HT-29 (cell line): Measurements from ENCODE around the gene PRKN. TPM values are rescaled to one million over a fixed set of nuclear protein-coding genes. Genes with fewer than 3 reads are reported as not detected.
A peak's percentile ranks its signal among the peaks of the same experiment; 100 is the strongest.

Source experiments
- DNase-seq: peaks from one replicate; pipeline ENCODE4 v3.0.0-alpha.2; 2015; ENCODE audit warnings: low spot score
- total RNA-seq: library from RNA; depleted of rRNA; stranded (reverse); fragments of >200 nt; shearing (Covaris generic); gene quantifications from 2 replicates; pipeline ENCODE4 v1.2.3, GENCODE V29; 2014

Gene PRKN
- total RNA-seq, 1 experiment from 2014 or later: 3.4 TPM

- DNase-seq: peak; percentile 41
Observed at GRCh38 chr6:161549977-161550655, 1177.5 kb downstream of the PRKN start.

- DNase-seq: no peak
Observed at GRCh38 chr6:161548713-161549296, 1178.8 kb downstream of the PRKN start.

GRCh38 chr6:161547617-161548016 is 1179.9 kb downstream of the PRKN start:
- peak; percentile 7 for DNase-seq

- no peak for DNase-seq
Observed at GRCh38 chr6:161546632-161547031, 1180.9 kb downstream of the PRKN start.

- DNase-seq: no peak
Observed at GRCh38 chr6:161545741-161546140, 1181.8 kb downstream of the PRKN start.

GRCh38 chr6:161544801-161545480 is 1182.6 kb downstream of the PRKN start:
- no peak for DNase-seq

GRCh38 chr6:161543684-161544309 is 1183.8 kb downstream of the PRKN start:
- DNase-seq: no peak

GRCh38 chr6:161542346-161542980 is 1185.1 kb downstream of the PRKN start:
- DNase-seq: no peak

- no peak for DNase-seq
Observed at GRCh38 chr6:161540532-161540931, 1187.0 kb downstream of the PRKN start.

GRCh38 chr6:161536224-161536630 is 1191.3 kb downstream of the PRKN start:
- no peak for DNase-seq

- no peak for DNase-seq
Observed at GRCh38 chr6:161534264-161534873, 1193.2 kb downstream of the PRKN start.

- no peak for DNase-seq
Observed at GRCh38 chr6:161533266-161533665, 1194.3 kb downstream of the PRKN start.

- no peak for DNase-seq
Observed at GRCh38 chr6:161532536-161532935, 1195.0 kb downstream of the PRKN start.

GRCh38 chr6:161526794-161527193 is 1200.8 kb downstream of the PRKN start:
- no peak for DNase-seq

GRCh38 chr6:161523362-161523761 is 1204.2 kb downstream of the PRKN start:
- no peak for DNase-seq

- DNase-seq: no peak
Observed at GRCh38 chr6:161522276-161522675, 1205.3 kb downstream of the PRKN start.

GRCh38 chr6:161511447-161512095 is 1216.0 kb downstream of the PRKN start:
- DNase-seq: no peak

- no peak for DNase-seq
Observed at GRCh38 chr6:161508341-161508740, 1219.2 kb downstream of the PRKN start.

GRCh38 chr6:161507375-161507774 is 1220.2 kb downstream of the PRKN start:
- no peak for DNase-seq

- DNase-seq: no peak
Observed at GRCh38 chr6:161503570-161503969, 1224.0 kb downstream of the PRKN start.

- no peak for DNase-seq
Observed at GRCh38 chr6:161498881-161499280, 1228.7 kb downstream of the PRKN start.
